HG03045 (cell line): ENCODE results near the gene IVL.

Experiments
- ATAC-seq: cut with Tn5 transposase; IDR thresholded peaks from one replicate; pipeline ENCODE4 v1.9.1; 2021; ENCODE audit warnings: mild to moderate bottlenecking, moderate library complexity; ENCODE audit not compliant: unreplicated experiment

The IVL gene

GRCh38 chr1:152886758-152887409, 21.5 kb upstream of the IVL start:
- ATAC-seq: no peak

- no peak for ATAC-seq
Measured at GRCh38 chr1:152888126-152888525, 20.2 kb upstream of the IVL start.

- no peak for ATAC-seq
Measured at GRCh38 chr1:152899027-152899426, 9.3 kb upstream of the IVL start.

GRCh38 chr1:152899883-152900282, 8.5 kb upstream of the IVL start:
- ATAC-seq: no peak

- ATAC-seq: no peak
Measured at GRCh38 chr1:152901631-152902030, 6.7 kb upstream of the IVL start.

- no peak for ATAC-seq
Measured at GRCh38 chr1:152902636-152903035, 5.7 kb upstream of the IVL start.

- ATAC-seq: no peak
Measured at GRCh38 chr1:152904688-152905440, 3.5 kb upstream of the IVL start.

GRCh38 chr1:152906023-152906565, 2.3 kb upstream of the IVL start:
- ATAC-seq: no peak

- ATAC-seq: no peak
Measured at GRCh38 chr1:152909206-152909605, 860 bp downstream of the IVL start.

GRCh38 chr1:152912471-152912870, 4.1 kb downstream of the IVL start:
- no peak for ATAC-seq

GRCh38 chr1:152912900-152913299, 4.6 kb downstream of the IVL start:
- no peak for ATAC-seq

GRCh38 chr1:152917794-152918193, 9.4 kb downstream of the IVL start:
- ATAC-seq: no peak

- ATAC-seq: no peak
Measured at GRCh38 chr1:152919071-152919470, 10.7 kb downstream of the IVL start.

- no peak for ATAC-seq
Measured at GRCh38 chr1:152924191-152924590, 15.8 kb downstream of the IVL start.

GRCh38 chr1:152926091-152926490, 17.7 kb downstream of the IVL start:
- no peak for ATAC-seq

- no peak for ATAC-seq
Measured at GRCh38 chr1:152928671-152929070, 20.3 kb downstream of the IVL start.

- ATAC-seq: no peak
Measured at GRCh38 chr1:152932170-152932811, 23.9 kb downstream of the IVL start.

- no peak for ATAC-seq
Measured at GRCh38 chr1:152933196-152933595, 24.9 kb downstream of the IVL start.

GRCh38 chr1:152940614-152941013, 32.3 kb downstream of the IVL start:
- no peak for ATAC-seq

GRCh38 chr1:152941037-152941711, 32.8 kb downstream of the IVL start:
- no peak for ATAC-seq

- no peak for ATAC-seq
Measured at GRCh38 chr1:152942161-152942560, 33.8 kb downstream of the IVL start.
